Amygdala (tissue), 56 donors: Measurements from ENCODE around the gene HIF1A.
"Not testable (repeated sequence)": the region's sequence is repeated elsewhere in the genome, so short reads cannot be mapped to it uniquely, and the experiment has no call there.

Experiments used
- DNase-seq, 56 donors: peaks; one replicate each; lab custom pipeline; 2025; lab: John Stamatoyannopoulos, UW

The HIF1A gene

GRCh38 chr14:61705017-61705416 is 9.7 kb downstream of the HIF1A start:
- DNase-seq, result no peak

- no peak for DNase-seq
These were observed 10.9 kb downstream of the HIF1A start for GRCh38 chr14:61706096-61706690.

- DNase-seq, result not testable (repeated sequence)
These were observed 12.5 kb downstream of the HIF1A start for GRCh38 chr14:61707774-61708173.

DNA sequence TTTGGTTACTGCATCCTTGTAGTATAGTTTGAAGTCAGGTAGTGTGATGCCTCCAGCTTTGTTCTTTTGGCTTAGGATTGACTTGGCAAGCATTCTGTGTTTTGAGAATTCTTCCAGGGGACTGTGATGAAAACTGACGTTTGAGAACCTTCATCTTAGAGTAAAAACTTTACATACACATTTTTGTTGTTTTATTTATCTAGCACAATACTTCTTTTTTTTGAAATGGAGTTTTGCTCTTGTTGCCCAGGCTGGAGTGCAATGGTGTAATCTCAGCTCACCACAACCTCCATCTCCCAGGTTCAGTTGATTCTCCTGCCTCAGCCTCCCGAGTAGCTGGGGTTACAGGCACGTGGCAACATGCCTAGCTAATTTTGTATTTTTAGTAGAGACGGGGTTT is 13.4 kb downstream of the HIF1A start:
- DNase-seq, result not testable (repeated sequence)

- DNase-seq, result no peak
These were observed 15.8 kb downstream of the HIF1A start for GRCh38 chr14:61710853-61711817.

DNA sequence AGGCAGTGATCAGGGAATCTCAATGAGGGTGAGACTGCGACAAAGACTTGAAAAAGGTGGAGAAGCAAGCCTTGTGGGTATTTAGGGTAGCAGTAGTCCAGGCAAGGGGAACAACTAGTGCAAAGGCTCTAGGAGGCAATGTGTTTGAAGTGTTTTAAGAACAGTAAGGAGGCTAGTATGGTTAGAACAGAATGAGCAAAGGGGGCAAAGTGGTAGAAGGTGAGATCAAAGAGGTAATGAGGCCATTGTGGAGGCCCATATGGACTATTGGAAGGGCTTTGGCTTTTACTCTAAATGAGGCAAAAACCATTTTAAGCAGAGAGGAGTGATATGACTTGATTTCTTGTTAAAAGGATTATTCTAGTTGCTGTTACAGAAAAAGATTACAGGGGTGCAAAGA is 16.8 kb downstream of the HIF1A start:
- no peak for DNase-seq

GRCh38 chr14:61713724-61714437 is 18.6 kb downstream of the HIF1A start:
- DNase-seq, result no peak

- DNase-seq, result no peak
These were observed 21.6 kb downstream of the HIF1A start for GRCh38 chr14:61716956-61717355.

- DNase-seq, result no peak
These were observed 22.7 kb downstream of the HIF1A start for GRCh38 chr14:61718039-61718438.

GRCh38 chr14:61719344-61720293 is 24.3 kb downstream of the HIF1A start:
- no peak for DNase-seq

DNA sequence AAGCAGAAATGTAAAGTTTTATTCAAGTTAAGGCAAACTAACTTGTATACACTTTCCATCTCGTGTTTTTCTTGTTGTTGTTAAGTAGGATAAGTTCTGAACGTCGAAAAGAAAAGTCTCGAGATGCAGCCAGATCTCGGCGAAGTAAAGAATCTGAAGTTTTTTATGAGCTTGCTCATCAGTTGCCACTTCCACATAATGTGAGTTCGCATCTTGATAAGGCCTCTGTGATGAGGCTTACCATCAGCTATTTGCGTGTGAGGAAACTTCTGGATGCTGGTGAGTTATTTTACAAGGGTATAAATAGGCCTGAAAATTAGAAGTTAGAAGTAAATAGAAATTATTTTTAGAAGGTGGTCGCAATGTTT is 25.0 kb downstream of the HIF1A start:
- no peak for DNase-seq

DNA sequence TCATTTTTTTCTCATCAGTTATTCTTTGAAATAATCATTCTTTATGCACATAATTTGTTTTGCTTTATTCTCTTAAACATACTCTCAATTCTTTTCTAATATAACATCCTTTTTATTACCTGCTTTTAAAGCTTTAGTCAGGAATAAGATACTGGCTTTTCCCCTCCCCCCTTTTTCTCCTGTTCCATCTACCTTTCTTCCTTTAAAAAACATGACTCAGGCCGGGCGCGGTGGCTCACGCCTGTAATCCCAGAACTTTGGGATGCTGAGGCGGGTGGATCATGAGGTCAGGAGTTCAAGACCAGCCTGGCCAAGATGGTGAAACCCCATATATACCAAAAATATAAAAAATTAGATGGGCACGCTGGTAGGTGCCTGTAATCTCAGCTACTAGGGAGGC is 25.4 kb downstream of the HIF1A start:
- DNase-seq, result no peak

DNA sequence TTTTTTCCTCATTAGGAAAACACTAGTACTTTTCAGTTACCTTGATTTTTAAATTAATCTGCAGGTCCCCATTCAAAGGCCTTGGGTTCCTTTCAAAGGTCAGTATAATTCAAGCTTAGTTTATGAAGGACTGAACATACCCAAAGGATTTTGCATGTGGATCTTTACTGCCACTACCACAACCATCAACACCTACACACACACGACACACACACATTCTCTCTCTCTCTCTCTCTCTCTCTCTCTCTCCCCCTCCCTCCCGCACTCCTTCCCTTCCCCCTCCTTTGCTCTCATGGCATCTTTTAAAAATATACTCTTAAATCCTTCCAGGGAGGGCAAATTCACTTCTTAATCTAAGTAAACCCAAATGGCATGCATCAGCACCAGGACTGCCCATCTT is 28.8 kb downstream of the HIF1A start:
- no peak for DNase-seq

- no peak for DNase-seq
These were observed 31.7 kb downstream of the HIF1A start for GRCh38 chr14:61726778-61727658.

GRCh38 chr14:61730756-61731373 is 35.6 kb downstream of the HIF1A start:
- DNase-seq, result no peak

GRCh38 chr14:61733972-61734371 is 38.7 kb downstream of the HIF1A start:
- DNase-seq, result no peak

DNA sequence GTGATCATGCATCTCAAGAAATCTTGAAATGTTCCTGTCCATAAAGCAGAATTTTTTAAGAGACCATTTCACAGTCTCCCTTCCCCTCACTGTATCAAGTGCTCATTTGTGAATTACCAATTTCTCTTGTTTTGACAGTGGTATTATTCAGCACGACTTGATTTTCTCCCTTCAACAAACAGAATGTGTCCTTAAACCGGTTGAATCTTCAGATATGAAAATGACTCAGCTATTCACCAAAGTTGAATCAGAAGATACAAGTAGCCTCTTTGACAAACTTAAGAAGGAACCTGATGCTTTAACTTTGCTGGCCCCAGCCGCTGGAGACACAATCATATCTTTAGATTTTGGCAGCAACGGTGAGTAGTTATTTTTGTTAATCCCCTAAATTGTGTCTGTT is 41.4 kb downstream of the HIF1A start:
- no peak for DNase-seq

DNA sequence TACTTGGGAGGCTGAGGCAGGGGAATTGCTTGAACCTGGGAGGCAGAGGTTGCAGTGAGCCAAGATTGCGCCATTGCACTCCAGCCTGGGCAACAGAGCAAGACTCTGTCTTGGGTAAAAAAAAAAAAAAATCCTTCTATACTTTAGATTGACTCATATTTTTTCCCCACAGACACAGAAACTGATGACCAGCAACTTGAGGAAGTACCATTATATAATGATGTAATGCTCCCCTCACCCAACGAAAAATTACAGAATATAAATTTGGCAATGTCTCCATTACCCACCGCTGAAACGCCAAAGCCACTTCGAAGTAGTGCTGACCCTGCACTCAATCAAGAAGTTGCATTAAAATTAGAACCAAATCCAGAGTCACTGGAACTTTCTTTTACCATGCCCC is 42.6 kb downstream of the HIF1A start:
- DNase-seq, result no peak

DNA sequence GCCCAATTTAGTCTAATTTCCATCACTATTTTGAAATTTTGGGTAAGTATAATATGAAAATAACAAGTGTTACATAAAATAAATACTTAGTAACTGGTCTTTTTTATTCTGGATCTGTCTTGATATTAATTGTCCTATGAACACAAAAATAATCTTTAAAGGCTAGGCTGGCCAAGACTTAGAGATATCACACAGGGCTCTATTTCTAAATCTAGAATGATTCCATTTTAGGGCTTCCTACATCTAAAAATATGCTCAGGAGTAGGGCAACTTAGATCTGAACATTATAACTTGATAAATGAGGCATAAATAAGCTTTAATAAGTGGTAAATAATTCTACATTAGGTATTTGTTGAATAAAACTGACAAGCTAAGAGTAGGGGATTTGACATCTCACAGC is 43.8 kb downstream of the HIF1A start:
- no peak for DNase-seq
